Brain microvascular endothelial cell (primary cell): Measurements from ENCODE around the gene ARIH1.

Experiments used
- DNase-seq: peaks from one replicate; pipeline ENCODE4 v3.0.0-alpha.2; 2020
- H3K27ac ChIP-seq: fragments of 250-450 bp; sonication (Bioruptor Pico); 2 replicates; pipeline ENCODE4 v1.5.1; 2020; ENCODE audit warnings: mild to moderate bottlenecking, moderate library complexity
- H3K27me3 ChIP-seq: fragments of 250-450 bp; sonication (Bioruptor Pico); replicated peaks from 2 replicates; pipeline ENCODE4 v1.5.1; 2020; ENCODE audit warnings: mild to moderate bottlenecking
- H3K36me3 ChIP-seq: fragments of 250-450 bp; sonication (Bioruptor Pico); replicated peaks from 2 replicates; pipeline ENCODE4 v1.5.1; 2020; ENCODE audit warnings: mild to moderate bottlenecking
- H3K4me3 ChIP-seq: 2 replicates; pipeline ENCODE4 v1.5.1; 2011; ENCODE audit warnings: low read depth, mild to moderate bottlenecking, control low read depth, low read length, moderate library complexity
- in situ Hi-C: cut with HindIII; loops from 2 replicates; pipeline ENCODE4 v1.10.0; 2017; ENCODE audit warnings: low sequenced_read_pairs, low pct_ligation_motif_present
- TF ChIP-seq, protein P1 (sequence below): IDR thresholded peaks from 2 replicates; pipeline ENCODE4 v1.5.1; 2011; ENCODE audit warnings: low read depth, mild to moderate bottlenecking, moderate library complexity, low read length, control low read depth, inconsistent platforms; ENCODE audit errors: missing control alignments

The ARIH1 gene

DNA sequence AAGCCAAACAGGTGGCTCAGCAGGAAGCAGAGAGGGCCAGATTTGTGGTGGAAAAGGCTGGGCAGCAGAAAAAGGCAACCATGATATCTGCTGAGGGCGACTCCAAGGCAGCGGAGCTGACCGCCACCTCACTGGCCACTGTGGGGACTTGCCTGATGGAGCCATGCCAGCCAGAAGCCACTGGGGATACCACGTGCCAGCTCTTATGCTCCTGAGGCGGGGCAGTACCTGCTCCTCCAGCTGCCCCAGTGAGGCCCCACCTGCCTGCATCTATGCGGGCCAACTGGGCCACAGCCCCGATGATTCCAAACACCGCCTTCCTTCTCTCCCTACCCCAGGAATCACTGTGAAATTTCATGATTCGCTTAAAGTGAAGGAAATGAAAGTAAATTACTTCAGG lies 22.9 kb upstream of the ARIH1 start:
- TF ChIP-seq, protein P1, sequence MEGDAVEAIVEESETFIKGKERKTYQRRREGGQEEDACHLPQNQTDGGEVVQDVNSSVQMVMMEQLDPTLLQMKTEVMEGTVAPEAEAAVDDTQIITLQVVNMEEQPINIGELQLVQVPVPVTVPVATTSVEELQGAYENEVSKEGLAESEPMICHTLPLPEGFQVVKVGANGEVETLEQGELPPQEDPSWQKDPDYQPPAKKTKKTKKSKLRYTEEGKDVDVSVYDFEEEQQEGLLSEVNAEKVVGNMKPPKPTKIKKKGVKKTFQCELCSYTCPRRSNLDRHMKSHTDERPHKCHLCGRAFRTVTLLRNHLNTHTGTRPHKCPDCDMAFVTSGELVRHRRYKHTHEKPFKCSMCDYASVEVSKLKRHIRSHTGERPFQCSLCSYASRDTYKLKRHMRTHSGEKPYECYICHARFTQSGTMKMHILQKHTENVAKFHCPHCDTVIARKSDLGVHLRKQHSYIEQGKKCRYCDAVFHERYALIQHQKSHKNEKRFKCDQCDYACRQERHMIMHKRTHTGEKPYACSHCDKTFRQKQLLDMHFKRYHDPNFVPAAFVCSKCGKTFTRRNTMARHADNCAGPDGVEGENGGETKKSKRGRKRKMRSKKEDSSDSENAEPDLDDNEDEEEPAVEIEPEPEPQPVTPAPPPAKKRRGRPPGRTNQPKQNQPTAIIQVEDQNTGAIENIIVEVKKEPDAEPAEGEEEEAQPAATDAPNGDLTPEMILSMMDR: no peak
- H3K27me3 ChIP-seq: no peaks in the 10 kb centered on the region
- no peak overlapping the region for H3K4me3 ChIP-seq
- H3K36me3 ChIP-seq: no peaks in the 10 kb centered on the region
- in situ Hi-C loops: no loop called here
- H3K27ac ChIP-seq: no peak overlapping the region
- DNase-seq: no peak

- DNase-seq: no peak
- in situ Hi-C loops: no loop called here
- H3K4me3 ChIP-seq: no peak overlapping the region
- TF ChIP-seq, protein P1: no peak
- no peak overlapping the region for H3K27ac ChIP-seq
- no peaks in the 10 kb centered on the region for H3K27me3 ChIP-seq
- H3K36me3 ChIP-seq: no peaks in the 10 kb centered on the region
Observed at GRCh38 chr15:72456684-72457083, 17.4 kb upstream of the ARIH1 start.

GRCh38 chr15:72460402-72460801 lies 13.7 kb upstream of the ARIH1 start:
- TF ChIP-seq, protein P1: no peak
- Histone ChIP-seq H3K36me3 (no peaks in the 10 kb centered on the region), H3K4me3 (no peak overlapping the region), H3K27me3 (no peaks in the 10 kb centered on the region), H3K27ac (no peak overlapping the region)
- in situ Hi-C loops: no loop called here
- no peak for DNase-seq

GRCh38 chr15:72463702-72464101 lies 10.4 kb upstream of the ARIH1 start:
- in situ Hi-C loops: no loop called here
- no peak overlapping the region for H3K27ac ChIP-seq
- no peak overlapping the region for H3K4me3 ChIP-seq
- H3K36me3 ChIP-seq: no peaks in the 10 kb centered on the region
- TF ChIP-seq, protein P1: no peak
- no peak for DNase-seq
- H3K27me3 ChIP-seq: no peaks in the 10 kb centered on the region

DNA sequence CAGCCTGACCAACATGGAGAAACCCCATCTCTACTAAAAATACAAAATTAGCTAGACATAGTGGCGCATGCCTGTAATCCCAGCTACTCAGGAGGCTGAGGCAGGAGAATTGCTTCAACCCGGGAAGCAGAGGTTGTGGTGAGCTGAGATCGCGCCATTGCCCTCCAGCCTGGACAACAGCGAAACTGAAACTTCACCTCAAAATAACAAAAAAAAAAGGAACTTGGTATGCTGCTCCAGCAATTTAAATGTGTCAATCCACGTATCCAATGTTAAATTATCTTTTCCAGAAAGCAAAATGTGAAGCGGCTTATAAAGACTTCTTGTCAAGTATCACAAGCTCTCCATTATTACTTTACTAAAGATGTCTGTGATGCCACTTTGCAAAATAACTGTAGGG lies 9.9 kb upstream of the ARIH1 start:
- Histone ChIP-seq H3K36me3 (no peaks in the 10 kb centered on the region), H3K27ac (no peak overlapping the region), H3K4me3 (no peak overlapping the region), H3K27me3 (no peaks in the 10 kb centered on the region)
- in situ Hi-C loops: no loop called here
- TF ChIP-seq, protein P1: no peak
- DNase-seq: no peak

DNA sequence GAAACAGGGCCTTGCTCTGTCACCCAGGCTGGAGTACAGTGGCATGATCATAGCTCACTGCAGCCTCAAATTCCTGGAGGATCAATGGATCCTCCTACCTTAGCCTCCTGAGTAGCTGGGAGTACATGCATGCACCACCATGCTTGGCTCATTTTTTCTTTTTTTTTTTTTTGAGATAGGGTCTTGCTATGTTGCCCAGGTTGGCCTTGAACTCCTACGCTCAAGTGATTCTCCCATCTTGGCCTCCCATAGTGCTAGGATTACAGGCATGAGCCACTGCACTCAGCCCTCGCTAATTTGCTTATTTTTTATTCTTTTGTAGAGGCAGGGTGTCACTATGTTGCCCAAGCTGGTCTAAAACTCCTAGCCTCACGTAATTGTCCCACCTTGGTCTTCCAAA lies 6.0 kb upstream of the ARIH1 start:
- no peaks in the 10 kb centered on the region for H3K36me3 ChIP-seq
- no peaks in the 10 kb centered on the region for H3K27me3 ChIP-seq
- no peak overlapping the region for H3K27ac ChIP-seq
- TF ChIP-seq, protein P1: no peak
- DNase-seq: no peak
- no peak overlapping the region for H3K4me3 ChIP-seq
- in situ Hi-C loops: no loop called here
